ENCODE results near the gene THRB.

Gene THRB

GRCh38 chr3:24264748-24265158 is 229.9 kb downstream of the THRB start:
- DNase-seq (ENCODE audit: low spot score): peak; percentile 31

GRCh38 chr3:24264011-24264410 is 230.6 kb downstream of the THRB start:
- no peak for DNase-seq (ENCODE audit: low spot score)

- no peak for DNase-seq (ENCODE audit: low spot score)
Measured at GRCh38 chr3:24263069-24263668, 231.5 kb downstream of the THRB start.

GRCh38 chr3:24261521-24261920 is 233.1 kb downstream of the THRB start:
- no peak for DNase-seq (ENCODE audit: low spot score)

GRCh38 chr3:24259901-24260512 is 234.6 kb downstream of the THRB start:
- no peak for DNase-seq (ENCODE audit: low spot score)

GRCh38 chr3:24258727-24259600 is 235.7 kb downstream of the THRB start:
- DNase-seq (ENCODE audit: low spot score): no peak

GRCh38 chr3:24258260-24258659 is 236.4 kb downstream of the THRB start:
- DNase-seq (ENCODE audit: low spot score): no peak

- DNase-seq (ENCODE audit: low spot score): no peak
Measured at GRCh38 chr3:24255414-24255813, 239.2 kb downstream of the THRB start.

- no peak for DNase-seq (ENCODE audit: low spot score)
Measured at GRCh38 chr3:24254649-24255048, 240.0 kb downstream of the THRB start.

GRCh38 chr3:24253336-24253735 is 241.3 kb downstream of the THRB start:
- no peak for DNase-seq (ENCODE audit: low spot score)

GRCh38 chr3:24249523-24249922 is 245.1 kb downstream of the THRB start:
- DNase-seq (ENCODE audit: low spot score): no peak

- no peak for DNase-seq (ENCODE audit: low spot score)
Measured at GRCh38 chr3:24245056-24245455, 249.6 kb downstream of the THRB start.

GRCh38 chr3:24244491-24244890 is 250.2 kb downstream of the THRB start:
- no peak for DNase-seq (ENCODE audit: low spot score)

GRCh38 chr3:24242012-24242698 is 252.5 kb downstream of the THRB start:
- peak; percentile 31 for DNase-seq (ENCODE audit: low spot score)

- DNase-seq (ENCODE audit: low spot score): no peak
Measured at GRCh38 chr3:24240306-24240705, 254.3 kb downstream of the THRB start.

GRCh38 chr3:24237971-24238706 is 256.5 kb downstream of the THRB start:
- DNase-seq (ENCODE audit: low spot score): peak; percentile 76

GRCh38 chr3:24235121-24235520 is 259.5 kb downstream of the THRB start:
- no peak for DNase-seq (ENCODE audit: low spot score)

- no peak for DNase-seq (ENCODE audit: low spot score)
Measured at GRCh38 chr3:24232784-24233183, 261.9 kb downstream of the THRB start.

GRCh38 chr3:24229468-24230221 is 265.0 kb downstream of the THRB start:
- no peak for DNase-seq (ENCODE audit: low spot score)

GRCh38 chr3:24227635-24228034 is 267.0 kb downstream of the THRB start:
- no peak for DNase-seq (ENCODE audit: low spot score)

- DNase-seq (ENCODE audit: low spot score): no peak
Measured at GRCh38 chr3:24226397-24226796, 268.3 kb downstream of the THRB start.

All from globus pallidus (tissue), 1 donor.